B cell (primary cell): Measurements from ENCODE around the gene KCNN1. TPM values are rescaled to one million over a fixed set of nuclear protein-coding genes. Genes with fewer than 3 reads are reported as not detected.

Experiments used
- ATAC-seq: fragments of 200-7000 bp; cut with Tn5 transposase; one replicate; pipeline ENCODE4 v1.10.0; 2021; ENCODE audit warnings: low read depth, mild to moderate bottlenecking, moderate number of reproducible peaks, moderate library complexity
- CTCF ChIA-PET: fragments of 350-600 bp; sonication (Branson Sonifier 250); formaldehyde crosslinking; loops from one replicate; lab custom pipeline; 2021; ENCODE audit warnings: antibody characterized with exemption, inconsistent platforms; lab: Charles Lee
- POLR2A ChIA-PET: fragments of 350-600 bp; sonication (Branson Sonifier 250); formaldehyde crosslinking; loops from one replicate; lab custom pipeline; 2021; ENCODE audit warnings: antibody characterized with exemption; lab: Charles Lee
- DNase-seq: peaks from one replicate; pipeline ENCODE4 v3.0.0; 2013
- H2AFZ ChIP-seq: 2 replicates; pipeline ENCODE4 v1.6.1; 2012; ENCODE audit warnings: mild to moderate bottlenecking, low read depth, low read length; ENCODE audit not compliant: insufficient read depth, poor library complexity, severe bottlenecking
- H3K27ac ChIP-seq, 2 donors: 1 replicate in 1 of 2; 2 replicates in 1 of 2; pipeline ENCODE4 v1.5.1; 2012 to 2013; ENCODE audit warnings: low read length in 2 of 2, mild to moderate bottlenecking in 2 of 2, moderate library complexity in 1 of 2
- H3K27me3 ChIP-seq, 4 experiments: fragments of 200-600 bp in 1 of 4; sonication (generic) in 1 of 4; replicated peaks in 1 of 4; 1 replicate in 2 of 4; 2 replicates in 2 of 4; pipeline versions ENCODE4 v1.6.1 to v1.7.0; 2013 to 2016; ENCODE audit warnings: low read length in 3 of 4, mild to moderate bottlenecking in 2 of 4, mixed read lengths in 1 of 4, moderate library complexity in 1 of 4; ENCODE audit not compliant: insufficient read depth in 4 of 4, control insufficient read depth in 3 of 4; ENCODE audit errors: control extremely low read depth in 1 of 4
- H3K36me3 ChIP-seq, 2 experiments: replicated peaks in 1 of 2; 1 replicate in 1 of 2; 2 replicates in 1 of 2; pipeline versions ENCODE4 v1.6.1 to v1.7.1; 2013; ENCODE audit warnings: low read length in 1 of 2; ENCODE audit not compliant: insufficient read depth in 2 of 2, control insufficient read depth in 1 of 2; ENCODE audit errors: control extremely low read depth in 1 of 2, extremely low read depth in 1 of 2
- H3K4me1 ChIP-seq, 2 donors: fragments of 200-600 bp in 1 of 2; sonication (generic) in 1 of 2; 1 replicate in 1 of 2; 2 replicates in 1 of 2; pipeline versions ENCODE4 v1.5.1 to v1.6.1; 2013 to 2017; ENCODE audit warnings: low read length in 2 of 2; ENCODE audit not compliant: control insufficient read depth in 2 of 2, insufficient read depth in 2 of 2
- H3K4me2 ChIP-seq: replicated peaks from 2 replicates; pipeline ENCODE3; 2012; ENCODE audit warnings: mild to moderate bottlenecking, low read depth, low read length; ENCODE audit not compliant: poor library complexity, severe bottlenecking
- H3K4me3 ChIP-seq, 5 experiments: fragments of 200-600 bp in 1 of 5; sonication (generic) in 1 of 5; 1 replicate in 3 of 5; 2 replicates in 2 of 5; pipeline versions ENCODE4 v1.5.1 to v1.7.0; 2011 to 2016; ENCODE audit warnings: low read length in 4 of 5, mild to moderate bottlenecking in 4 of 5, low read depth in 2 of 5, control low read depth in 1 of 5, moderate library complexity in 1 of 5; ENCODE audit not compliant: insufficient read depth in 1 of 5; ENCODE audit errors: control extremely low read depth in 1 of 5, extremely low read depth in 1 of 5
- H3K79me2 ChIP-seq: fragments of 200-600 bp; sonication (generic); one replicate; pipeline ENCODE4 v1.6.0; 2016; ENCODE audit warnings: low read length; ENCODE audit not compliant: control insufficient read depth, insufficient read depth
- H3K9ac ChIP-seq: fragments of 200-600 bp; sonication (generic); 2 replicates; pipeline ENCODE4 v1.6.1; 2017; ENCODE audit warnings: mild to moderate bottlenecking, low read length, moderate library complexity
- H3K9me3 ChIP-seq, 3 donors: one replicate each; pipeline versions ENCODE4 v1.6.1 to v1.7.1; 2013; ENCODE audit warnings: low read length in 2 of 3; ENCODE audit not compliant: control insufficient read depth in 2 of 3, insufficient read depth in 1 of 3; ENCODE audit errors: control extremely low read depth in 1 of 3
- H4K20me1 ChIP-seq: 2 replicates; pipeline ENCODE4 v1.6.0; 2012; ENCODE audit warnings: mild to moderate bottlenecking, low read length; ENCODE audit not compliant: insufficient read depth, control insufficient read depth, poor library complexity, severe bottlenecking
- H3K27ac Mint-ChIP-seq: one replicate; pipeline ENCODE4 v1.8.0; 2021; ENCODE audit warnings: mixed read lengths
- H3K27me3 Mint-ChIP-seq: one replicate; pipeline ENCODE4 v1.8.0; 2021; ENCODE audit warnings: mixed read lengths
- H3K4me1 Mint-ChIP-seq: one replicate; pipeline ENCODE4 v1.8.0; 2021; ENCODE audit warnings: mixed read lengths
- H3K4me3 Mint-ChIP-seq: one replicate; pipeline ENCODE4 v1.8.0; 2021; ENCODE audit warnings: mixed read lengths
- H3K9me3 Mint-ChIP-seq: one replicate; pipeline ENCODE4 v1.8.0; 2022; ENCODE audit warnings: mixed read lengths; ENCODE audit not compliant: insufficient read depth
- EZH2 ChIP-seq: IDR thresholded peaks from 2 replicates; pipeline ENCODE4 v1.6.1; 2012; ENCODE audit warnings: borderline replicate concordance, low read depth, mild to moderate bottlenecking, moderate library complexity, low read length; ENCODE audit not compliant: insufficient read depth, poor library complexity, severe bottlenecking
- WGBS: methylation state at CpG from one replicate; pipeline ENCODE4 v1.1.5; 2013; ENCODE audit warnings: missing lambda C conversion rate; ENCODE audit not compliant: insufficient coverage; 5-methylcytosine and 5-hydroxymethylcytosine counted together
- intact Hi-C: fragments of 100-400 bp; cut with micrococcal nuclease; formaldehyde crosslinking; loops from one replicate; pipeline ENCODE4 v1.10.0; 2022
- polyA plus RNA-seq: library from polyadenylated mRNA; depleted of rRNA; stranded (reverse); fragments of >200 nt; gene quantifications from 2 replicates; pipeline ENCODE4 v1.2.3, GENCODE V29; 2012
- total RNA-seq, 2 donors: library from RNA; stranded (reverse); fragments of 120-200 nt in 1 of 2; gene quantifications; 1 replicate in 1 of 2; 2 replicates in 1 of 2; pipeline versions ENCODE4 v1.2.3 to v1.2.4, GENCODE V29; 2013 to 2022
- TF ChIP-seq, protein P1 (sequence below): fragments of 200-600 bp; IDR thresholded peaks from one replicate; pipeline ENCODE4 v1.8.0; 2022; ENCODE audit warnings: antibody characterized with exemption, mild to moderate bottlenecking

The KCNN1 gene
- total and polyA plus RNA-seq, 2 donors (not counting 1 experiment from before 2014, with no cell fraction given): 0.04 TPM; not detected in 1

DNA sequence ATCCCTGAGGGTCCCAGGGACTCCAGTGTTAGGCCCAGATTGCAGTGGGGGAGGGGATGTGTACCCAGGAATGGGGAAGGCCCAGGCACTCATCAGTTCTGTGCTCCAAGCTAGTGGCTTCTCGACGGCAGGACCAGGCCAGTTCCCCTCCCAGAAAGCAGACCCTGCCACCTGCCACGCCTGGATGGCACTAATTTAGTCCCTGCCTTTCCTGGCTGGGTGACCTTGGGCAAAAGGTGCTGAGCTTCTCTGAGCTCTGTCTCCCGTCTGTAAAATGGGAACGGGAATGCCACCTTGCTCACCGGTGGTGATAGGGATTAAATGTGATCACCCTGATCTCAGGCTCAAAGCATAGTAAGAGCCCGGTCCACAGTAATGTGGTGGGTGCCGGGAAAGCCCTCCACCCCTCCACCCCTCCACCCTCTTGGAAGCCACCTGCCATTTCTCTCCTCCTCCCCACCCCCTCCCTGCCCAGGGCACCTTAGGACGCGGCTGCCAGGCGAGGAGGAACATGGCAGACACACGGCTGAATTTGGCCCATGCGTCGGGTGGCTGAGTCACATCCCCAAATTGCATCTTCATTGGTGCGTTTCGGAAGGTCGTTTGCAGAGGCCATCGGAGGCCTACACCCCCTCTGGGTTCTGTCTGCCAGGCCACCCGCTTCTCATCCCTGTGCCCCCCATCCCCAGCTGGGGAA is 2.3 kb downstream of the KCNN1 start:
- peaks cover 8% of the 10 kb centered on the region for H3K4me1 Mint-ChIP-seq
- 92% methylated on average over 11 of the region's 19 CpGs for WGBS
- Histone ChIP-seq H3K27me3 (peaks cover 0 to 38% (median 11%) of the 10 kb centered on the region in 4 experiments), H2AFZ (no peak overlapping the region), H4K20me1 (no peaks in the 10 kb centered on the region), H3K79me2 (no peaks in the 10 kb centered on the region), H3K4me1 (peaks cover 4 to 10% of the 10 kb centered on the region in 2 donors), H3K9ac (no peak overlapping the region), H3K36me3 (no peaks in the 10 kb centered on the region), H3K4me2 (no peak overlapping the region), H3K27ac (no peak overlapping the region), H3K9me3 (peaks cover 0 to 6% (median 0%) of the 10 kb centered on the region in 3 donors), H3K4me3 (no peak overlapping the region)
- ChIA-PET CTCF (interaction anchor here (0.5 to 1.1 kb wide), 3 partner anchors 23 to 259 kb away, joined by 3 read pairs; partner anchors contain the start of gene CCDC124), POLR2A (no interaction called here)
- no peak overlapping the region for H3K4me3 Mint-ChIP-seq
- H3K9me3 Mint-ChIP-seq: no peaks in the 10 kb centered on the region
- TF ChIP-seq, protein P1, sequence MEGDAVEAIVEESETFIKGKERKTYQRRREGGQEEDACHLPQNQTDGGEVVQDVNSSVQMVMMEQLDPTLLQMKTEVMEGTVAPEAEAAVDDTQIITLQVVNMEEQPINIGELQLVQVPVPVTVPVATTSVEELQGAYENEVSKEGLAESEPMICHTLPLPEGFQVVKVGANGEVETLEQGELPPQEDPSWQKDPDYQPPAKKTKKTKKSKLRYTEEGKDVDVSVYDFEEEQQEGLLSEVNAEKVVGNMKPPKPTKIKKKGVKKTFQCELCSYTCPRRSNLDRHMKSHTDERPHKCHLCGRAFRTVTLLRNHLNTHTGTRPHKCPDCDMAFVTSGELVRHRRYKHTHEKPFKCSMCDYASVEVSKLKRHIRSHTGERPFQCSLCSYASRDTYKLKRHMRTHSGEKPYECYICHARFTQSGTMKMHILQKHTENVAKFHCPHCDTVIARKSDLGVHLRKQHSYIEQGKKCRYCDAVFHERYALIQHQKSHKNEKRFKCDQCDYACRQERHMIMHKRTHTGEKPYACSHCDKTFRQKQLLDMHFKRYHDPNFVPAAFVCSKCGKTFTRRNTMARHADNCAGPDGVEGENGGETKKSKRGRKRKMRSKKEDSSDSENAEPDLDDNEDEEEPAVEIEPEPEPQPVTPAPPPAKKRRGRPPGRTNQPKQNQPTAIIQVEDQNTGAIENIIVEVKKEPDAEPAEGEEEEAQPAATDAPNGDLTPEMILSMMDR: no peak
- TF ChIP-seq EZH2: no peak
- DNase-seq (no peak), ATAC-seq (no peak)
- intact Hi-C loops: no loop called here
- no peak overlapping the region for H3K27ac Mint-ChIP-seq
- H3K27me3 Mint-ChIP-seq: peaks cover 32% of the 10 kb centered on the region

DNA sequence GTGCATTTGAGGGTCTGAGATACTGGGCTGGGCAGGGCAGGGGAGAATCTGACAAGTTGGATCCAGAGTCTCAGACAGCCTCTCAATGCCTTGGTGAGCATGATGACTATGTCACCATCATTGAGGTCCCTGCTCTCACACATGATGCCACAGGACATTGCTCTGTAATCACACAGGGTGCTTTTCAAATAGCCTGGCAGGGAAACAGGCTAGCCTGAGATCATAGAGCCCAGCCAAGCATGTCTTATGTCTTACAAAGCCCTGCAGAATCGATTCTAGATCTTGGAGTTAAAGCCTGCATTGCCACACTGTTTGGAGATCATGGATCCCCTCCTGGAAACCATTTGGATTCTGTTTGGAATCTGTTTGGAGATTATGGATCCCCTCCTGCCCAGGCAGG is 5.3 kb downstream of the KCNN1 start:
- Mint-ChIP-seq H3K4me1 (peaks cover 2% of the 10 kb centered on the region), H3K27me3 (peaks cover 8% of the 10 kb centered on the region), H3K27ac (no peak overlapping the region), H3K9me3 (no peaks in the 10 kb centered on the region), H3K4me3 (no peak overlapping the region)
- peaks cover 0 to 14% (median 4%) of the 10 kb centered on the region in 4 experiments for H3K27me3 ChIP-seq
- no peaks in the 10 kb centered on the region for H3K36me3 ChIP-seq
- H3K4me3 ChIP-seq: no peak overlapping the region
- no peak overlapping the region for H3K4me2 ChIP-seq
- ATAC-seq (no peak), DNase-seq (no peak)
- no peak overlapping the region for H2AFZ ChIP-seq
- no peaks in the 10 kb centered on the region for H3K9me3 ChIP-seq
- no peak for TF ChIP-seq EZH2
- TF ChIP-seq, protein P1: no peak
- H3K4me1 ChIP-seq: peaks cover 3 to 4% of the 10 kb centered on the region in 2 donors
- no peak overlapping the region for H3K9ac ChIP-seq
- ChIA-PET CTCF (no interaction called here), POLR2A (no interaction called here)
- WGBS: 63% methylated on average over 1 of the region's 1 CpG
- intact Hi-C loops: no loop called here
- H4K20me1 ChIP-seq: no peaks in the 10 kb centered on the region
- no peak overlapping the region for H3K27ac ChIP-seq
- H3K79me2 ChIP-seq: no peaks in the 10 kb centered on the region
